ENCODE results near the gene ERAS. TPM values are rescaled to one million over a fixed set of nuclear protein-coding genes. Genes with fewer than 3 reads are reported as not detected.

Gene ERAS
- total RNA-seq, 6 experiments from 2014 or later, result not detected

- DNase-seq (no peak), ATAC-seq (no peak)
- H3K36me3 ChIP-seq, result no peaks in the 10 kb centered on the region
- no peaks in the 10 kb centered on the region for H3K27me3 ChIP-seq
- TF ChIP-seq POLR2A (IDR thresholded peaks at IDR 0.05) (no peak), CTCF (IDR thresholded peaks at IDR 0.05) (no peak)
- no peak overlapping the region for H3K4me3 ChIP-seq
- intact Hi-C loops (cut with DNase I), result no loop called here
- no peaks in the 10 kb centered on the region for H3K4me1 ChIP-seq
- no peak overlapping the region for H3K27ac ChIP-seq
- 56% methylated on average over 7 of the region's 7 CpGs for WGBS (ENCODE audit: insufficient coverage, low coverage, low lambda C conversion rate, missing lambda C conversion rate)
- H3K9me3 ChIP-seq, result no peaks in the 10 kb centered on the region
Measured at GRCh38 chrX:48789366-48790220, 36.7 kb upstream of the ERAS start.

- 55% methylated on average over 4 of the region's 5 CpGs for WGBS (ENCODE audit: insufficient coverage, low coverage, low lambda C conversion rate, missing lambda C conversion rate)
- TF ChIP-seq CTCF (IDR thresholded peaks at IDR 0.05), result no peak
- TF ChIP-seq POLR2A (IDR thresholded peaks at IDR 0.05), result no peak
- H3K36me3 ChIP-seq, result no peaks in the 10 kb centered on the region
- ATAC-seq (no peak), DNase-seq (no peak)
- H3K27ac ChIP-seq, result no peak overlapping the region
- intact Hi-C loops (cut with DNase I), result no loop called here
- no peak overlapping the region for H3K4me3 ChIP-seq
- no peaks in the 10 kb centered on the region for H3K4me1 ChIP-seq
- H3K27me3 ChIP-seq, result no peaks in the 10 kb centered on the region
- no peaks in the 10 kb centered on the region for H3K9me3 ChIP-seq
Measured at GRCh38 chrX:48790477-48790876, 35.8 kb upstream of the ERAS start.

GRCh38 chrX:48791063-48791820 lies 35.1 kb upstream of the ERAS start:
- Histone ChIP-seq H3K36me3 (no peaks in the 10 kb centered on the region), H3K27me3 (no peaks in the 10 kb centered on the region), H3K4me3 (no peak overlapping the region), H3K27ac (no peak overlapping the region), H3K4me1 (no peaks in the 10 kb centered on the region), H3K9me3 (no peaks in the 10 kb centered on the region)
- DNase-seq (no peak), ATAC-seq (no peak)
- intact Hi-C loops (cut with DNase I), result no loop called here
- TF ChIP-seq CTCF (IDR thresholded peaks at IDR 0.05) (no peak), POLR2A (IDR thresholded peaks at IDR 0.05) (no peak)
- WGBS (ENCODE audit: insufficient coverage, low coverage, low lambda C conversion rate, missing lambda C conversion rate), result 55% methylated on average over 4 of the region's 11 CpGs

- ATAC-seq, result no peak
- 50% methylated on average over 1 of the region's 7 CpGs for WGBS (ENCODE audit: insufficient coverage, low coverage, low lambda C conversion rate, missing lambda C conversion rate)
Measured at GRCh38 chrX:48792219-48792618, 34.1 kb upstream of the ERAS start.

More at GRCh38 chrX:48792219-48792618, 34.1 kb upstream of the ERAS start:
- DNase-seq, result no peak
- H3K9me3 ChIP-seq, result no peaks in the 10 kb centered on the region
- no peak for TF ChIP-seq POLR2A (IDR thresholded peaks at IDR 0.05)
- TF ChIP-seq CTCF (IDR thresholded peaks at IDR 0.05), result no peak
- H3K4me1 ChIP-seq, result no peaks in the 10 kb centered on the region
- no peaks in the 10 kb centered on the region for H3K36me3 ChIP-seq
- intact Hi-C loops (cut with DNase I), result no loop called here
- no peaks in the 10 kb centered on the region for H3K27me3 ChIP-seq
- no peak overlapping the region for H3K27ac ChIP-seq
- H3K4me3 ChIP-seq, result no peak overlapping the region
